Omental fat pad (tissue), 4 donors: Measurements from ENCODE around the gene EFEMP2. TPM values are rescaled to one million over a fixed set of nuclear protein-coding genes. Genes with fewer than 3 reads are reported as not detected.
"Not testable (repeated sequence)": the region's sequence is repeated elsewhere in the genome, so short reads cannot be mapped to it uniquely, and the experiment has no call there.

ENCODE experiments used
- ATAC-seq: fragments of 150-250 bp; one replicate; pipeline ENCODE4 v1.9.1; 2016; ENCODE audit warnings: mild to moderate bottlenecking, moderate library complexity; ENCODE audit not compliant: low FRiP score
- DNase-seq: peaks from one replicate; pipeline ENCODE4 v3.0.0-alpha.2; 2019; ENCODE audit warnings: low spot score
- total RNA-seq, 4 donors: library from RNA; depleted of rRNA; stranded (reverse); fragments of >200 nt; gene quantifications; one replicate each; pipeline ENCODE4 v1.1.0, GENCODE V29; 2016
- TF ChIP-seq, protein P1 (sequence below), 3 donors: fragments of 450-650 bp; IDR thresholded peaks; one replicate each; pipeline ENCODE4 v1.5.1; 2016 to 2017; ENCODE audit warnings: antibody characterized with exemption in 3 of 3, mild to moderate bottlenecking in 3 of 3, moderate library complexity in 2 of 3

Gene EFEMP2
- total RNA-seq, 4 donors from 2014 or later = 39.4 to 81.8 (median 66.1) TPM

DNA sequence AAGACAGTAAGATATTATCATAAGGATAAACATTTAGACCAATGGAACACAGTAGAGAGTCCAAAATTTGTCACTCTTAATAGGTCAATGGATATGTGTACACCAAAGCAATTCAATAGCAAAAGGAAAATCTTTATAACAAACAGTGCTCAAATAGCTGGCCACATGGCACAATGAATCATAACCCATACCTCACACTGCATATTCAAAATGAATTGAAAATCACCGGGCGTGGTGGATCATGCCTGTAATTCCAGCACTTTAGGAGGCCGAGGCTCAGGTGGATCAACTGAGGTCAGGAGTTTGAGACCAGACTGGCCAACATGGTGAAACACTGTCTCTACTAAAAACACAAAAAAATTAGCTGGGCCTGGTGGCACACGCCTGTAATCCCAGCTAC, 30.5 kb downstream of the EFEMP2 start:
- ATAC-seq (no peak), DNase-seq (no peak)
- TF ChIP-seq, protein P1, sequence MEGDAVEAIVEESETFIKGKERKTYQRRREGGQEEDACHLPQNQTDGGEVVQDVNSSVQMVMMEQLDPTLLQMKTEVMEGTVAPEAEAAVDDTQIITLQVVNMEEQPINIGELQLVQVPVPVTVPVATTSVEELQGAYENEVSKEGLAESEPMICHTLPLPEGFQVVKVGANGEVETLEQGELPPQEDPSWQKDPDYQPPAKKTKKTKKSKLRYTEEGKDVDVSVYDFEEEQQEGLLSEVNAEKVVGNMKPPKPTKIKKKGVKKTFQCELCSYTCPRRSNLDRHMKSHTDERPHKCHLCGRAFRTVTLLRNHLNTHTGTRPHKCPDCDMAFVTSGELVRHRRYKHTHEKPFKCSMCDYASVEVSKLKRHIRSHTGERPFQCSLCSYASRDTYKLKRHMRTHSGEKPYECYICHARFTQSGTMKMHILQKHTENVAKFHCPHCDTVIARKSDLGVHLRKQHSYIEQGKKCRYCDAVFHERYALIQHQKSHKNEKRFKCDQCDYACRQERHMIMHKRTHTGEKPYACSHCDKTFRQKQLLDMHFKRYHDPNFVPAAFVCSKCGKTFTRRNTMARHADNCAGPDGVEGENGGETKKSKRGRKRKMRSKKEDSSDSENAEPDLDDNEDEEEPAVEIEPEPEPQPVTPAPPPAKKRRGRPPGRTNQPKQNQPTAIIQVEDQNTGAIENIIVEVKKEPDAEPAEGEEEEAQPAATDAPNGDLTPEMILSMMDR (IDR thresholded peaks at IDR 0.05) = no peak

DNA sequence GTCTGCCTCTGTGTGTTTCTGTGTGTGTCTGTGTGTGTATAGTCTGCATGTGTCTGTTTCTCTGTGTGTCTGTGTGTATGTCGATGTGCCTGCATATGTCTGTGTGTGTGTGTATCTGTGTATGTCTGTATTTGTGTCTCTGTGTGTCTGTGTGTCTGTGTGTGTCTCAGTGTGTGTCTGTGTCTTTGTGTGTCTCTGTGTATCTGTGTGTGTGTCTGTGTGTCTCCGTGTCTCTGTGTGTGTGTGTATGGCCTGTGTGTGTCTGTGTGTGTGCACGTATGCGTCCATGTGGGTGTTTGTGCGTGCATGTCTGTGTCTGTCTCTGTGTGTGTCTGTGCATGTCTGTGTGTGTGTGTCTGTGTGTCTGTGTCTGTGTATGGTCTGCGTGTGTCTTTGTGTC, 38.4 kb downstream of the EFEMP2 start:
- no peak for ATAC-seq
- no peak for DNase-seq
- TF ChIP-seq, protein P1 (IDR thresholded peaks at IDR 0.05) = no peak

DNA sequence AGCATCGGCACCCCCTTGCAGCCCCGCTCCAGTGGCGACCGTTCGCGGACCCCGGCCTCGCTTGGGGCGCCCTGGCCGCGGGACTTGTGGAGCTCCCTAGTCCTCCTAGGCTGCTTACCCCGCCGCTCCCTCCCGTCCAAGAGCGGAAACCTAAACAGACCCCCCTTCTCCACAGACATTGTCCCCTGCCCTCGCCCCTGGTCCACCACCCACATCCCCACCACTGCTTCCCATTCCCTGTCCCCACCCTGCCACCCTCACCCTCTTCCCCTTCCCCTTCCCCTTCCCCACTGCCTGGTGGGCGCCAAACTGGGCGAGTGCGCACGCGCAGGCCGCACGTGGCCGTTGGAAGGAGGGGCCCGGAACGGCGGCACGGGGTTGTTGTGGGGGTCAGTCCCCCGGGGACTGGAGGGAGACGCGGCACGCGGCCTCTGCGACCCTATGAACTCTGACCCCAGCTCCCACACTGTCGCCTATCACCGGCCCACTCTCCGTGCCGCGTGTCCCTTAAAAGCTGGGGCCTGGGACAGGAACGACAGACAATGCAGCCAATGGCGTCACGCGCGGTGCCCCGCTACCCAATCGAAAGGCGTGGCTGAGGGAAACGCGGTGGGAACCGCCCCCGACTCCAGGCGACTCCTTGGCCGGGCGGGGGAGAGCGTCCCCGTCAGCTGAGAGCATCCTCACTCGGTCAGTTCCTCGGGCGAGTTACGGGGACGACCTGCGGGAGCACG, 39.1 kb downstream of the EFEMP2 start, which contains the start of gene SNX32:
Gene SNX32, plus strand, starts transcription at position 667 of the 734 bp plus-strand sequence. CDS start 103 bp downstream, outside the sequence.
- DNase-seq = peak; percentile 89
- peak; percentile 100 for ATAC-seq
- TF ChIP-seq, protein P1 (IDR thresholded peaks at IDR 0.05) = no peak

DNA sequence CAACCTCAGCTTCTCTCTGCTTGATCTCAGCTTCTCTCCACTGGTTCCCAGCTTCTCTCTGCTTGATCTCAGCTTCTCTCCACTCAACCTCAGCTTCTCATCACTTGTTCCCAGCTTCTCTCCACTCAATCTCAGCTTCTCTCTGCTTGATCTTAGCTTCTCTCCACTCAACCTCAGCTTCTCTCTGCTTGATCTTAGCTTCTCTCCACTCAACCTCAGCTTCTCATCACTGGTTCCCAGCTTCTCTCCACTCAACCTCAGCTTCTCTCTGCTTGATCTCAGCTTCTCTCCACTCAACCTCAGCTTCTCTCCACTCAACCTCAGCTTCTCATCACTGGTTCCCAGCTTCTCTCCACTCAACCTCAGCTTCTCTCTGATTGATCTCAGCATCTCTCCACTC, 40.4 kb downstream of the EFEMP2 start:
- not testable (repeated sequence) for ATAC-seq, DNase-seq

DNA sequence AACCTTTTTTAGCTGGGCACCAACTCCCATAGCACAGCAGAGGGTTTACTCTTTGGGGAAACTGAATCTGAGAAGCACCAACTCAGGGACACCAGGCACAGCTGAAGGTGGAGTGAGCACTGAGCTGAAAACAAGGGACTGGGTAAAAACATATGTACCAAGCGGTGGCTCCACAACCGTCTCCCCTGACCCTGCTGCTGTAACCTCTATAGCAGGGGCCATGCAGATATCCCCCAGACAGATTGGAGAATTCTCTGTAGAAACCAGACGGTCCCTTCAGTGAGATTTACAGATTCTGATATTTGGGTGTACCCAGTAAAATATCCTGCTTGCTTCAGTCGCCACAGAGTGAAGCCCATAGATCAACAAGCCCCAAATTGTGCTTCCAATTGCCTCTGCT, 43.1 kb downstream of the EFEMP2 start:
- no peak for ATAC-seq
- no peak for DNase-seq
- TF ChIP-seq, protein P1 (IDR thresholded peaks at IDR 0.05) = no peak

DNA sequence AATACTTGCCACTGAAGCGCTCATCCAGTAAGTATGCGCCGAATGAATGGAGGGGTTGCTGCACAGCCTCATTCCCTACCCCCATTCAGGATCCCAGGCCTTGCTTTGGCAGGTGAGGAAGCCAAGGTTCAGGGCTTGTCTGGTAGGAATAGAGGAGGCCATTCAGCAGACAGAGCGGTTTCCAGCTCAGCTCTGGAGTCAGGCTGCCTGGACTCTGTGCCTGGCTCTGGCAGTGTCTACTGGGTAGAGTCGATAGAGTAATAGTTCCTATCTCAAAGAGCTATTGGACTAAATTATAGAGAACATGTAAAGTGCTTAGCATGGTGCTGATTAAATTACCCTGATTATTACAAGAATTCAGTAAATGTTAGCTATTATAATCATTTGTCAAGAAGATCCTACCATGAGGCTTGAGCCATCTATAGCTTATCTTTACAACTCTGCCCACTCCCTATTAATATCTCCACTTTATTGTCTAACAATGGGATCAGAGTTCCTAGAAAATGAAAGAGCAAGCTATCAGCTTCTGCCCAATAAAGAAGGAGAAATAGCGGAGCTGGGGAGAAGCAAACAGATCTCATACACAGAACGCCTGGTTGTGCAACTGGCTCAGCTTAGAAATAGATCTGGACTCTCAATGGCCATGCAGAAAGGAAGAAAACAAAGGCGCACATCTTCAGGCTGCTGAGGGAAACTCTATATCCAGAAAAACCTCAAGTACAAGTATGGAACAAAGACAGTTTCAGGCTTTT, 45.4 kb downstream of the EFEMP2 start:
- ATAC-seq (no peak), DNase-seq (no peak)
- TF ChIP-seq, protein P1 (IDR thresholded peaks at IDR 0.05) = no peak

DNA sequence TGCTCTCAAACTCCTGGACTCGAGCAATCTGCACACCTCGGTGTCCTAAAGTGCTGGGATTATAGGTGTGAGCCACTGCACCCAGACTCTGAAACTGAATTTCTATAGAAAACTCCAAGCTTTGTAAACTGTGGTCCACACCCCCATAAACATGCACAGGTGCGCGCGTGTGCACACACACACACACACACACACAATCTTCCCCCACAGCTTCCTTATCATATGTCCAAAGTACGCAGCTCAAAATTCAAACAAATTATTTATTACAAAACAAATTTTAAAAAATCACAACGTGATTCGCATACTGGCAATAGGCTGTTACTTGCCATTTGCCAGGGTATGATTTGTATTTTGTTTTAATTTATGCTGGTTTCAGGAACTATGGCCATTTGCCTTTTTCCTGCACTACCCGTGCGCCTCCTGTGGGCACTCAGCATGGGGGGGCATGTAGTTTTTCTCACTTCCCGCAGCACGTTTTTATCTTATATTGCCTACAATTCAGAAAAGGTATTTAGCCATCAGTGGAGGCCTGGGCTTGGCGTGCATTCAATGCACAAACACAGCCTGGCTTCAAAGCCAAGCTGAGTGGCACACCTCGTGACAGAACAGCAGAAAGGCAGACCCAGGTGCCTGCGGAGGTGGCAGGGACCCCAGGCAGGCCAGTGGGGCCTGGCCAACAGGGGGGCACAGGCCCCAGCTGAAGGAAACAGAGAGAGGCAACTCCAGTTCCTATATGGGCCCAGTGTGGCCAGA, 49.6 kb downstream of the EFEMP2 start:
- ATAC-seq (no peak), DNase-seq (no peak)
- TF ChIP-seq, protein P1 (IDR thresholded peaks at IDR 0.05) = no peak
